CD4-positive, alpha-beta T cell treated with Interleukin-21 for 1 hour (primary cell): ENCODE data around the gene ABCB9.

Experiments used
- DNase-seq: peaks from one replicate; pipeline ENCODE4 v3.0.0-alpha.2; 2020

ABCB9 gene

GRCh38 chr12:122980183-122981035 is 14.1 kb upstream of the ABCB9 start, which contains the start of gene ARL6IP4:
TSS of gene ARL6IP4 (plus strand) at chr12:122980681. CDS start at chr12:122981140, 459 bp downstream.
- DNase-seq, result peak; percentile 67

GRCh38 chr12:122979908-122980182 is 13.6 kb upstream of the ABCB9 start:
- no peak for DNase-seq

GRCh38 chr12:122979001-122979907 is 13.0 kb upstream of the ABCB9 start:
- no peak for DNase-seq

GRCh38 chr12:122978507-122978955 is 12.3 kb upstream of the ABCB9 start:
- no peak for DNase-seq

GRCh38 chr12:122977655-122978392 is 11.6 kb upstream of the ABCB9 start:
- DNase-seq, result no peak

GRCh38 chr12:122977153-122977552 is 10.9 kb upstream of the ABCB9 start:
- DNase-seq, result no peak

DNA sequence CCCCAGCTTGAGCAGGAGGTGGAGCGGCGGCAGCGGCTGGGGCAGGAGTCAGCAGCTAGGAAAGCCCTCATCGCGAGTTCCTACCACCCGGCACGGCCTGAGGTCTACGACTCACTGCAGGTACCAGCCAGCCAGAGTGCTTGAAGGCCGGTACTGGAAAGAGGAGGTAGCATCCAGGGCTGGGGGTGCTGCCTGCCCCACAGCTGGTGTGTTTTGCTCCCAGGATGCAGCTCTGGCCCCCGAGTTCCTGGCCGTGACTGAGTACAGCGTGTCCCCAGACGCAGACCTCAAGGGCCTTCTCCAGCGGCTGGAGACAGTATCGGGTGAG is 10.3 kb upstream of the ABCB9 start:
- no peak for DNase-seq

DNA sequence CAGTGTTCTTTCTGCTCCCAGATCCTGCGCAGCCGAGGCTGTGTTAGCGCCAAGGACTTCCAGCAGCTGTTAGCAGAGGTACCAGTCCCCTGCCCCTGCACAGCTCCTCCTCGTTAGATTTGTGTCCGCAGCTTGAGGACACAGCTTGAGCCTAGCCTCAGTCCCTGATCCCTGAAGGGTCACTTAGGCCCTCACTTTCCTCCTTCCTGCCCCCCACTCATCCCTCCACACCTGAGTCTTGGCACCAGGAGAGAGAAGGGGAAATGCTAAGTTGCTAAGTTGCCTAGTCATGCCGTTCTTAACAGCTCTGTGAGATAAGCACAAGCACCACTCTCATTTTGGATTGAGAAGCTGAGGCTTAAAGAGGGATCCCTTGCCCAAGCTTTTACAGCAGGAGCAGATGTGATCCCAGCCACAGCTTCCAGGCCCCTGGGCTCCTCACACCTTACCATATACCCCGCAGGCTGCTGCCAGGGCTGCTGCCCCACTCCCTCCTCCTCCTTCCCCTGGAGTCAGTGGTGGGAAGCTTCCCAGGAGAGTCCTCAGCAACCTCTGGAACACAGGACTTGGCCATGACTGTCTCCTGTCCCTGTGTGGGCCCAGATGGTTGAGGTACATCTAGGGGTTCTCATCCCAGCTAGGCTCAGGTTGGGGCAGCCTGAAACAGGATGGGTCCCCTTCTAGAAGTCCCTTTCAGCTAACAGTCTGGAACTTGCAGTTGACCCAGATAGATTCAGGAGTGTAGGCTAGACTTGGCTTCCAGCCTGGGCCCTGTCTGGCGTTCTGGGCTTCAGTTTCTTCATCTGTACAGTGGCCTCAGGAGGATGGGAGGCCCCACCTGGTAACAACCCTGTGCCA is 9.8 kb upstream of the ABCB9 start:
- no peak for DNase-seq

DNA sequence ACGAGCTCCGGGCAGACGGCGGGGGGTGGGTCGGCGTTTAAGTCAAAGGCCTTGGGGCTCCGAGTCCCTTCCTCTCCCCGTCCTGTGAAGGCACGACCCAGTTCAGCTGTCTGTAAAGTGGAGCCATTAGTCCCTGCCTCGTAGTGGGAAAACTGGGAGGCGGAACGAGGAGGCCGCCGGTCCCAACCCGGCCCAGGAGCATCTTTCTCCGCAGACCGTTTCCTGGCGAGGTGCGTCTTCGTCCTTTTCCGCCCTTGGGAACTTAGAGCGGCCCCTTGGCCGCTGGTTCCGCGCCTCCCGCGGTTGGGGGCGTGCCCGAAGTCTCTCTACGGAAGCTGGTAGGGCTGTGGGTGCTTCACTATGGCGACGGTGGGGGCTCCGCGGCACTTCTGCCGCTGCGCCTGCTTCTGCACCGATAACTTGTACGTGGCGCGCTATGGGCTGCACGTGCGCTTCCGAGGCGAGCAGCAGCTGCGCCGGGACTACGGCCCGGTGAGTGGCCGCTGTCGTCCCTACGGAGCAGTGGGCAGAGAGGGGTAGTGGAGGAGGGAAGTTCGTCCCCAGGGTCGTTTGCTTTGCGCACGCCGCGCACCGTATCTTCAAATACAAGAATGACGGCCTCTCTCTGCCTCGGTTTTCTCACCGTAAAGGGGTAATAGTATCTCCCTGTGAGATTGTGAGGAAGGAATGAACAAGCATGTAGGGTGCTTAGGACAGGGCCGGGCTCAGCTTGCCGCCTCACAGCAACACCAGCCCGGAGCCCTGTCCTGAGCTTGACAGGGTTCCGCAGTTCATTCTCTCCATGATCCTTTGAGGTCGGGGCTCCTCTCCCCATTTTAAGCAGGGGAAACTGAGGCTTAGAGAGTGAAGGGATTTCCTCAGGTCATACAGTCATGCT is 8.9 kb upstream of the ABCB9 start, which contains the start of gene OGFOD2:
Gene OGFOD2 (plus strand): TSS at position 353 of the 898 bp plus-strand sequence. CDS start 8 bp downstream, at position 361.
- peak; percentile 94 for DNase-seq

DNA sequence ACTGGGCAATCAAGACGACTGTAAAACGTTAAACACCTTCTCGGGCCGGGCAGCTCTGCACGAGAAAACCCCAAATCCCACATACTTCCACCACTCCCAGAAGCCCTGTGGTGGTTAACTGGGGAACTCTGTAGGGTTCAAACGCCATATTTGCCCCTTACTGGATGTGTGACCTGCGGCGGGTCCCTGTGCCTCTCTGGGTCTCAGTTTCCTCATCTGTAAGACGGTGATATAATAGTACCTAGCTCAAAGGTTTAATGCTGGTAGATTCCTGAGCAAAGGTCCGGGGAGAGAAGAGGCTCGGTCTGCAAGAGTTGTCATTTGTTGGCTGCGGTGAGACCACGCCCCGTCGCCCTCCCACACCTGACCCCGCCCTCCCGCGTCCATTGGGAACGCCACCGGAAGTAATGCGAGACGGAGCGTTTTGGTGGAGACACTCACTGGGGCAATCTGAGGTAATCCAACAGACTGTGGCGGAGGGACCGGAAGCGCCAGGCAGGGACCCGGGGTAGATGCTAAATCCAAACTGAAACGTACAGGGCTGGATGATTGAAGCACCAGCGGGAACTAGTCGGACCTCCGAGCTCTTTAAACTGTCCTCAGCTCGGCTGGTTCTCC is 8.1 kb upstream of the ABCB9 start:
- peak; percentile 99 for DNase-seq

DNA sequence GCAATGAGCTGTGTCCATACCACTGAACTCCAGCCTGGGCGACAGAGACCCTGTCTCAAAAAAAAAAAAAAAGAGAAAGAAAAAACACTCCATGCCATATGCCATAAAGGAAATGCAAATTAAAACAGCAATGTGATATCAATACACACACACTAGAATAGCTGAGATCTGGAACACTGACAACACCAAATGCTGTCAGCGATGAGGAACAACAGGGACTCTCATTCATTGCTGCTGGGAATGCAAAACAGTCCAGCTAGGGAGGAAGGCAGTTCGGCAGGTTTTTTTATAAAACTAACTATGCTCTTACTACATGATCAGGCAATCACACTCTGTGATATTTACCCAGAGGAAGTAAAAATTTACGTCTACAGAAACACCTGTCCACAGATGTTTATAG is 3.4 kb upstream of the ABCB9 start:
- no peak for DNase-seq

GRCh38 chr12:122968104-122968503 is 1.8 kb upstream of the ABCB9 start:
- no peak for DNase-seq

- no peak for DNase-seq
These were observed 684 bp upstream of the ABCB9 start for GRCh38 chr12:122966743-122967550.

- DNase-seq, result no peak
These were observed 927 bp downstream of the ABCB9 start for GRCh38 chr12:122965321-122965751.

GRCh38 chr12:122964439-122965257 is 1.6 kb downstream of the ABCB9 start:
- no peak for DNase-seq

GRCh38 chr12:122963941-122964265 is 2.4 kb downstream of the ABCB9 start:
- DNase-seq, result no peak

GRCh38 chr12:122961531-122962329 is 4.5 kb downstream of the ABCB9 start:
- no peak for DNase-seq

GRCh38 chr12:122960193-122960569 is 6.1 kb downstream of the ABCB9 start:
- DNase-seq, result no peak
